Caco-2 (cell line): ENCODE data around the gene CASP12. TPM values are rescaled to one million over a fixed set of nuclear protein-coding genes. Genes with fewer than 3 reads are reported as not detected.

Experiments
- BruUV-seq: library from RNA; stranded (reverse); fragments of 400-500 nt; replicated peaks from 2 replicates; lab custom pipeline; 2021; lab: Mats Ljungman, UMichigan
- CTCF ChIA-PET: fragments of 300-600 bp; sonication (Branson Sonifier 250); formaldehyde crosslinking; loops from one replicate; lab custom pipeline; 2022; ENCODE audit warnings: antibody characterized with exemption; lab: Charles Lee
- POLR2A ChIA-PET: fragments of 300-600 bp; sonication (Branson Sonifier 250); formaldehyde crosslinking; loops from one replicate; lab custom pipeline; 2022; ENCODE audit warnings: antibody characterized with exemption; lab: Charles Lee
- DNase-seq, 2 experiments: peaks; one replicate each; pipeline versions ENCODE4 v3.0.0 to v3.0.0-alpha.2; 2020 to 2022
- H3K27me3 ChIP-seq: replicated peaks from 2 replicates; pipeline ENCODE4 v1.6.0; 2011; ENCODE audit warnings: low read length; ENCODE audit not compliant: control insufficient read depth, insufficient read depth
- H3K36me3 ChIP-seq: 2 replicates; pipeline ENCODE4 v1.5.1; 2011; ENCODE audit warnings: low read length; ENCODE audit not compliant: control insufficient read depth, insufficient read depth
- H3K4me1 ChIP-seq: fragments of 250-450 bp; sonication (Bioruptor Pico); 2 replicates; pipeline ENCODE4 v1.5.1; 2020; ENCODE audit warnings: mild to moderate bottlenecking
- H3K4me3 ChIP-seq: 2 replicates; pipeline ENCODE4 v1.5.1; 2011; ENCODE audit warnings: low read depth, mild to moderate bottlenecking, control low read depth, low read length
- H3K9me3 ChIP-seq: fragments of 250-450 bp; sonication (Bioruptor Pico); 2 replicates; pipeline ENCODE4 v1.5.1; 2020; ENCODE audit warnings: mild to moderate bottlenecking, moderate library complexity
- H3K27ac Mint-ChIP-seq: one replicate; pipeline ENCODE4 v1.8.0; 2022; ENCODE audit warnings: mixed read lengths; ENCODE audit not compliant: unreplicated experiment
- H3K27me3 Mint-ChIP-seq: one replicate; pipeline ENCODE4 v1.8.0; 2022; ENCODE audit warnings: mixed read lengths; ENCODE audit not compliant: insufficient read depth, unreplicated experiment
- H3K36me3 Mint-ChIP-seq: one replicate; pipeline ENCODE4 v1.8.0; 2022; ENCODE audit warnings: mild to moderate bottlenecking, mixed read lengths; ENCODE audit not compliant: insufficient read depth, unreplicated experiment
- H3K4me1 Mint-ChIP-seq: one replicate; pipeline ENCODE4 v1.8.0; 2022; ENCODE audit warnings: low read depth, mixed read lengths; ENCODE audit not compliant: unreplicated experiment
- H3K4me3 Mint-ChIP-seq: one replicate; pipeline ENCODE4 v1.8.0; 2022; ENCODE audit warnings: mild to moderate bottlenecking, moderate library complexity, mixed read lengths; ENCODE audit not compliant: unreplicated experiment
- H3K9me3 Mint-ChIP-seq: one replicate; pipeline ENCODE4 v1.8.0; 2022; ENCODE audit warnings: mixed read lengths; ENCODE audit not compliant: unreplicated experiment
- intact Hi-C: fragments of 100-400 bp; cut with micrococcal nuclease; formaldehyde crosslinking; loops from one replicate; pipeline ENCODE4 v1.10.0; 2022; ENCODE audit not compliant: unreplicated experiment
- total RNA-seq: library from RNA; stranded (reverse); gene quantifications from 2 replicates; pipeline ENCODE4 v1.2.3, GENCODE V29; 2022
- TF ChIP-seq, protein P1 (sequence below), 2 experiments: fragments of 200-600 bp in 1 of 2; IDR thresholded peaks; 1 replicate in 1 of 2; 2 replicates in 1 of 2; pipeline versions ENCODE4 v1.5.1 to v1.8.0; 2011 to 2022; ENCODE audit warnings: antibody characterized with exemption in 1 of 2, control low read depth in 1 of 2, inconsistent platforms in 1 of 2, low read depth in 1 of 2, low read length in 1 of 2, mild to moderate bottlenecking in 1 of 2, moderate library complexity in 1 of 2; ENCODE audit not compliant: insufficient read depth in 1 of 2, severe bottlenecking in 1 of 2, unreplicated experiment in 1 of 2

The CASP12 gene
- total RNA-seq, 1 experiment from 2014 or later: not detected

DNA sequence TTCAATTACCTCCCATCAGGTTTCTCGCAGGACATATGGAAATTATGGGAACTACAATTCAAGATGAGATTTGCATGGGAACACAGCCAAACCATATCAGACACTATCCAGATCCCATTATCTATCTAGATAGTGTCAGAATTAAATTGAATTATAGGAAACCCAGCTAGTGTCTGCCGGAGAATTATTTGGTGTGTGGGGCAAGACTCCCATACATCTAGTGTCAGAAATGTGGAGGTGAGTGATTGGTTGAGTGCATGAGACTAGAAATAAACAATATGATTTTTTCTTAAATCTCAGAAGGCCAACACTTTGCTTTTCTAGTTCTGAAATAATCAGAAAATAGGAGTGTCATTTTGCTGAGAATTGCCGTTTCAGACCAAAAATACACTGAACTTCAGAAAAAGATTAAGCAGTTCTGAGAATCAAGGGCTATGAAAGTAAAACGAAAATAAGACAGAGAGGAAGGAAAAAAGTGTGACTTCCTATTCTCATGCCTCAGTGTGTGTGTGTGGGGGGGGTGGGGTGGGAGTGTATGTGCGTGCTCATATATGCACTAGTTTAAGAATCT is 21.3 kb downstream of the CASP12 start:
- intact Hi-C loops: no loop called here
- Mint-ChIP-seq H3K36me3 (no peaks in the 10 kb centered on the region), H3K27me3 (no peaks in the 10 kb centered on the region), H3K9me3 (no peaks in the 10 kb centered on the region), H3K4me1 (no peaks in the 10 kb centered on the region), H3K27ac (no peak overlapping the region), H3K4me3 (no peak overlapping the region)
- ChIA-PET CTCF (no interaction called here), POLR2A (no interaction called here)
- no peaks in the 10 kb centered on the region for H3K4me1 ChIP-seq
- TF ChIP-seq, protein P1, sequence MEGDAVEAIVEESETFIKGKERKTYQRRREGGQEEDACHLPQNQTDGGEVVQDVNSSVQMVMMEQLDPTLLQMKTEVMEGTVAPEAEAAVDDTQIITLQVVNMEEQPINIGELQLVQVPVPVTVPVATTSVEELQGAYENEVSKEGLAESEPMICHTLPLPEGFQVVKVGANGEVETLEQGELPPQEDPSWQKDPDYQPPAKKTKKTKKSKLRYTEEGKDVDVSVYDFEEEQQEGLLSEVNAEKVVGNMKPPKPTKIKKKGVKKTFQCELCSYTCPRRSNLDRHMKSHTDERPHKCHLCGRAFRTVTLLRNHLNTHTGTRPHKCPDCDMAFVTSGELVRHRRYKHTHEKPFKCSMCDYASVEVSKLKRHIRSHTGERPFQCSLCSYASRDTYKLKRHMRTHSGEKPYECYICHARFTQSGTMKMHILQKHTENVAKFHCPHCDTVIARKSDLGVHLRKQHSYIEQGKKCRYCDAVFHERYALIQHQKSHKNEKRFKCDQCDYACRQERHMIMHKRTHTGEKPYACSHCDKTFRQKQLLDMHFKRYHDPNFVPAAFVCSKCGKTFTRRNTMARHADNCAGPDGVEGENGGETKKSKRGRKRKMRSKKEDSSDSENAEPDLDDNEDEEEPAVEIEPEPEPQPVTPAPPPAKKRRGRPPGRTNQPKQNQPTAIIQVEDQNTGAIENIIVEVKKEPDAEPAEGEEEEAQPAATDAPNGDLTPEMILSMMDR (IDR thresholded peaks at IDR 0.05; ENCODE audit: insufficient read depth in 1 of 2, low read depth in 1 of 2, low read length in 1 of 2, severe bottlenecking in 1 of 2, unreplicated experiment in 1 of 2): no peak
- H3K4me3 ChIP-seq: no peak overlapping the region
- H3K27me3 ChIP-seq: no peaks in the 10 kb centered on the region
- DNase-seq: no peak
- no peaks in the 10 kb centered on the region for H3K9me3 ChIP-seq
- BruUV-seq: no TSS peak
- no peaks in the 10 kb centered on the region for H3K36me3 ChIP-seq

DNA sequence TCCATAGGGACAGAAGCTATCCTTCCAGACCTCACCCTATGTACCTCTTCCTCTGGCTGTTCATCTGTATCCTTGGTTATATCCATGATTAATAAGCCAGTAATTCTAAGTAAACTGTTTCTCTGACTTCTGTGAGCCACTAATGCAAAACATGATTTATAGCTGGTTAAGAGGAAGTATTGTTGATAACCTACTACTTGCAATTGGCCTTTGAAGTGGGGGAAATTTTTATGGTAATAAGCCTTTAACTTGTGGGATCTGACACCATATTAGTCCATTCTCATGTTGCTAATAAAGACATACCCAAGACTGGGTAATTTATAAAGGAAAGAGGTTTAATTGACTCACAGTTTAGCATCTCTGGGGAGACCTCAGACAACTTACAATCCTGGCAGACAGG is 21.9 kb downstream of the CASP12 start:
- H3K4me1 Mint-ChIP-seq: no peaks in the 10 kb centered on the region
- DNase-seq: no peak
- Histone ChIP-seq H3K27me3 (no peaks in the 10 kb centered on the region), H3K9me3 (no peaks in the 10 kb centered on the region), H3K4me1 (no peaks in the 10 kb centered on the region), H3K4me3 (no peak overlapping the region), H3K36me3 (no peaks in the 10 kb centered on the region)
- no peak overlapping the region for H3K27ac Mint-ChIP-seq
- intact Hi-C loops: no loop called here
- ChIA-PET CTCF (no interaction called here), POLR2A (no interaction called here)
- H3K9me3 Mint-ChIP-seq: no peaks in the 10 kb centered on the region
- no TSS peak for BruUV-seq
- no peak overlapping the region for H3K4me3 Mint-ChIP-seq
- no peaks in the 10 kb centered on the region for H3K27me3 Mint-ChIP-seq
- H3K36me3 Mint-ChIP-seq: no peaks in the 10 kb centered on the region
- TF ChIP-seq, protein P1 (IDR thresholded peaks at IDR 0.05; ENCODE audit: insufficient read depth in 1 of 2, low read depth in 1 of 2, low read length in 1 of 2, severe bottlenecking in 1 of 2, unreplicated experiment in 1 of 2): no peak

DNA sequence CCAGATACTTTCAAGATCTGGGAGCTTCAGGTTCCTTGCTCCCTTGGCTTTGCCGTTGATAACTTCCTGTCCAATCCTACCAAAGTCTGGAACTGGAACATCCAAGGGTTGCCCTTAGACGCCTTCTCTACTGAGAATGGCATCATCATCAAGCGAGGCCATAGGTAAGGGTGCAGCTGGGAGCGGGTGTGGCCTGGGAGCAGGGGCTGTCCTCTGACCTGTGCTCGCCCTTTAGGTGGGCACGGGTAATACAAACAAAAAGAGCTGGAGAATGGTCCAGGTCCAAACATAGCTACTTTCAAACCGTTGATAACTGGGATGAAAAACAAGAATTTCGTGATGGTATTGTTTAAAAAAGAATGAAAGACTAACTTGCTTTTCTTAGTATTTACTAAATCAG is 25.0 kb downstream of the CASP12 start:
- H3K27ac Mint-ChIP-seq: no peak overlapping the region
- no peaks in the 10 kb centered on the region for H3K4me1 ChIP-seq
- H3K4me1 Mint-ChIP-seq: no peaks in the 10 kb centered on the region
- DNase-seq: no peak
- TF ChIP-seq, protein P1 (IDR thresholded peaks at IDR 0.05; ENCODE audit: insufficient read depth in 1 of 2, low read depth in 1 of 2, low read length in 1 of 2, severe bottlenecking in 1 of 2, unreplicated experiment in 1 of 2): no peak
- no peaks in the 10 kb centered on the region for H3K9me3 Mint-ChIP-seq
- H3K4me3 Mint-ChIP-seq: no peak overlapping the region
- intact Hi-C loops: no loop called here
- H3K36me3 Mint-ChIP-seq: no peaks in the 10 kb centered on the region
- no peak overlapping the region for H3K4me3 ChIP-seq
- ChIA-PET POLR2A (no interaction called here), CTCF (no interaction called here)
- BruUV-seq: no TSS peak
- peaks cover 4% of the 10 kb centered on the region for H3K27me3 Mint-ChIP-seq
- H3K36me3 ChIP-seq: no peaks in the 10 kb centered on the region
- H3K27me3 ChIP-seq: no peaks in the 10 kb centered on the region
- H3K9me3 ChIP-seq: no peaks in the 10 kb centered on the region
